Transverse colon (tissue), 3 donors: Measurements from ENCODE around the gene DMGDH.

Source experiments
- EP300 ChIP-seq: sonication (generic); formaldehyde crosslinking; IDR thresholded peaks from one replicate; pipeline ENCODE4 v1.6.1; 2017; ENCODE audit warnings: antibody characterized with exemption, low read depth
- POLR2A ChIP-seq: fragments of 450-650 bp; IDR thresholded peaks from one replicate; pipeline ENCODE4 v1.6.1; 2016; ENCODE audit warnings: antibody characterized with exemption, mild to moderate bottlenecking, moderate library complexity
- POLR2AphosphoS5 ChIP-seq, 3 donors: sonication (generic); formaldehyde crosslinking; IDR thresholded peaks; one replicate each; pipeline ENCODE4 v1.6.1; 2016; ENCODE audit warnings: antibody characterized with exemption in 3 of 3

- TF ChIP-seq POLR2A (no peak), EP300 (no peak), POLR2AphosphoS5 (IDR thresholded peaks at IDR 0.05) (no peak)
Observed at GRCh38 chr5:79076819-79077218, 7.3 kb upstream of the DMGDH start.
